Esophagus muscularis mucosa (tissue), 4 donors: ENCODE data around the gene CHMP6. TPM values are rescaled to one million over a fixed set of nuclear protein-coding genes. Genes with fewer than 3 reads are reported as not detected.

Experiments used
- DNase-seq: peaks from one replicate; pipeline ENCODE4 v3.0.0-alpha.2; 2017; ENCODE audit errors: extremely low spot score
- H3K27ac ChIP-seq, 4 donors: fragments of 200-600 bp; sonication (generic); replicated peaks in 1 of 4; 1 replicate in 3 of 4; 2 replicates in 1 of 4; pipeline ENCODE4 v1.5.1; 2016 to 2019; ENCODE audit warnings: mild to moderate bottlenecking in 1 of 4
- H3K27me3 ChIP-seq, 4 donors: fragments of 200-600 bp; sonication (generic); one replicate each; pipeline versions ENCODE4 v1.5.1 to v1.6.0; 2016 to 2019
- H3K36me3 ChIP-seq, 4 donors: fragments of 200-600 bp; sonication (generic); one replicate each; pipeline ENCODE4 v1.5.1; 2016 to 2019
- H3K4me1 ChIP-seq, 4 donors: fragments of 200-600 bp; sonication (generic); one replicate each; pipeline ENCODE4 v1.5.1; 2016 to 2019
- H3K4me3 ChIP-seq, 4 donors: fragments of 200-600 bp; sonication (generic); 1 replicate in 2 of 4; 2 replicates in 2 of 4; pipeline ENCODE4 v1.5.1; 2016 to 2019; ENCODE audit warnings: mild to moderate bottlenecking in 4 of 4, moderate library complexity in 1 of 4
- H3K9me3 ChIP-seq, 4 donors: fragments of 200-600 bp; sonication (generic); 1 replicate in 3 of 4; 2 replicates in 1 of 4; pipeline ENCODE4 v1.5.1; 2016 to 2019
- CTCF ChIP-seq, 3 experiments: fragments of 200-600 bp in 2 of 3; fragments of 450-650 bp in 1 of 3; sonication (generic) in 2 of 3; IDR thresholded peaks; one replicate each; pipeline ENCODE4 v1.5.1; 2017 to 2019; ENCODE audit warnings: antibody characterized with exemption in 3 of 3, mild to moderate bottlenecking in 2 of 3, moderate library complexity in 1 of 3
- EP300 ChIP-seq: sonication (generic); formaldehyde crosslinking; IDR thresholded peaks from one replicate; pipeline ENCODE4 v1.6.1; 2017; ENCODE audit warnings: antibody characterized with exemption
- POLR2A ChIP-seq: fragments of 450-650 bp; IDR thresholded peaks from one replicate; pipeline ENCODE4 v1.6.1; 2017; ENCODE audit warnings: antibody characterized with exemption, moderate library complexity, mild to moderate bottlenecking, low read depth
- POLR2AphosphoS5 ChIP-seq, 2 donors: sonication (generic); formaldehyde crosslinking; IDR thresholded peaks; one replicate each; pipeline ENCODE4 v1.6.1; 2017; ENCODE audit warnings: antibody characterized with exemption in 2 of 2
- WGBS: methylation state at CpG from one replicate; pipeline ENCODE4 v1.1.5; 2018; 5-methylcytosine and 5-hydroxymethylcytosine counted together
- intact Hi-C: fragments of 100-400 bp; cut with DNase I; formaldehyde crosslinking; loops from one replicate; pipeline ENCODE4 v1.15.1; 2023
- total RNA-seq, 4 donors: library from RNA; depleted of rRNA; stranded (reverse); fragments of >200 nt; gene quantifications; one replicate each; pipeline versions ENCODE4 v1.1.0 to v1.2.1, GENCODE V29; 2016

The CHMP6 gene
- total RNA-seq, 4 donors from 2014 or later, result 17.6 to 29.2 (median 25.8) TPM

GRCh38 chr17:81000334-81000630 lies 8.6 kb downstream of the CHMP6 start:
- H3K36me3 ChIP-seq, result peaks cover 48 to 54% (median 52%) of the 10 kb centered on the region in 4 donors
- H3K27ac ChIP-seq, result no peak overlapping the region
- H3K4me1 ChIP-seq, result peaks cover 18 to 42% (median 32%) of the 10 kb centered on the region in 4 donors
- no peak for TF ChIP-seq EP300
- TF ChIP-seq POLR2AphosphoS5 (IDR thresholded peaks at IDR 0.05), result no peak
- no peak for TF ChIP-seq CTCF (IDR thresholded peaks at IDR 0.05)
- TF ChIP-seq POLR2A, result no peak
- H3K4me3 ChIP-seq, result no peak overlapping the region
- H3K27me3 ChIP-seq, result peaks cover 2 to 26% (median 19%) of the 10 kb centered on the region in 4 donors
- no peaks in the 10 kb centered on the region for H3K9me3 ChIP-seq
- DNase-seq, result no peak
- WGBS, result no CpG with 5 or more reads among the region's 8 CpGs
- intact Hi-C loops, result no loop called here

GRCh38 chr17:81000631-81001357 lies 9.2 kb downstream of the CHMP6 start:
- no peak for DNase-seq
- no peak overlapping the region for H3K4me3 ChIP-seq
- intact Hi-C loops, result no loop called here
- TF ChIP-seq POLR2A, result no peak
- TF ChIP-seq CTCF (IDR thresholded peaks at IDR 0.05), result no peak
- no peak for TF ChIP-seq POLR2AphosphoS5 (IDR thresholded peaks at IDR 0.05)
- no peak for TF ChIP-seq EP300
- 70% methylated on average over 9 of the region's 18 CpGs for WGBS
- peaks cover 43 to 48% (median 46%) of the 10 kb centered on the region in 4 donors for H3K36me3 ChIP-seq
- peaks cover 18 to 42% (median 32%) of the 10 kb centered on the region in 4 donors for H3K4me1 ChIP-seq
- peaks cover 2 to 31% (median 19%) of the 10 kb centered on the region in 4 donors for H3K27me3 ChIP-seq
- H3K9me3 ChIP-seq, result no peaks in the 10 kb centered on the region
- no peak overlapping the region for H3K27ac ChIP-seq

DNA sequence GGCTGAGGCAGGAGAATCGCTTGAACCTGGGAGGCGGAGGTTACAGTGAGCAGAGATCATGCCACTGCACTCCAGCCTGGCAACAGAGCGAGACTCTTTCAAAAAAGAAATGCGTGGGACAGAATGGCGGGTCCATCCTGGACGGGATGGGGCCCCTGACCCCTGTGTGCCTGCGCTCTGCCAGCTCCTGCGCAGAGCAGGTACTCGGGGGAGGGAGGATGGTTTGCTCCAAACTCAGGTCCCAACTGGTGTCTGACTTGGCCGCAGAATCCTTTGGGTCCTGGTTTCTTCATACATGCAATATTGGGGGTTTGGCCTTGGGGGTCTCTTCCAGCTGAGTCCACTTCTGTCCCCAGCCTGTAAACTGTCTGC lies 10.4 kb downstream of the CHMP6 start:
- Histone ChIP-seq H3K36me3 (peaks cover 30 to 36% (median 34%) of the 10 kb centered on the region in 4 donors), H3K27me3 (peaks cover 2 to 35% (median 19%) of the 10 kb centered on the region in 4 donors), H3K9me3 (no peaks in the 10 kb centered on the region), H3K4me1 (peaks cover 18 to 42% (median 32%) of the 10 kb centered on the region in 4 donors), H3K4me3 (no peak overlapping the region), H3K27ac (no peak overlapping the region)
- intact Hi-C loops, result no loop called here
- no peak for DNase-seq
- no peak for TF ChIP-seq EP300
- TF ChIP-seq POLR2AphosphoS5 (IDR thresholded peaks at IDR 0.05), result no peak
- 74% methylated on average over 8 of the region's 10 CpGs for WGBS

DNA sequence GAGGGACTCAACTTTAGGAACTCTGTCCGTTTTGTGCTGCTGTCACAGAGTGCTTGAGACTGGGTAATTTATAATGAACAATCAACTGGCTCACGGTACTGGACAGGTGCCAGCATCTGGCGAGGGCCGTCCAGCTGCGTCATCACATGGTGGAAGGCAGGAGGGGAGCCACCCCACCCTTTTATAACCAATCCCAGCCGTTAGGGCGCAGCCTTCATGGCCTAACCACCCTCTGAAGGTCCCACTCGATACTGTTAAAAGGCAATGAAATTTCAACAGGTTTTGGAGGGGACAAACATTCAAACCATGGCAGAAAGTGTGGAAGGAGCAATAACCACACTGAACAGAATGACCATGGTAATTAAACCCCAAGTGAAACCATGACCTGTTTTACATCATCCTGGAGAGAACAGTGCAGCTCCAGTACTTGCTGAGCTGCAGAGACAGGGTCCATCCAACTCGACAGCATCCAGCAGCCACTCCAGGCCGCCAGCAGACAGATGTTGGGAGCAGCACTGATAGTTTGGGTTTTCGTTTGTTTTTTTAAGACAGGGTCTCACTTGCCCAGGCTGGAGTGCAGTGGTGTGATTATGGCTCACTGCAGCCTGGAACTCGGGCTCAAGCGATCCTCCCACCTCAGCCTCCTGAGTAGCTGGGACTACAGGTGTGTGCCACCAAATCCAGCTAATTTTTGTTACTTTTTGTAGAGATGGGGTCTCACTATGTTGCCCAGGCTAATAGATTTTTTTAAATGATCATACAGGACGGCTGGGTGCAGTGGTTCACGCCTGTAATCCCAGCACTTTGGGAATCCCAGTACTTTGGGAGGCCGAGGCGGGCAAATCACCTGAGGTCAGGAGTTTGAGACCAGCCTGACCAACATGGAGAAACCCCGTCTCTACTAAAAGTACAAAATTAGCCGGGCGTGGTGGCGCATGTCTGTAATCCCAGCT lies 11.0 kb downstream of the CHMP6 start:
- intact Hi-C loops, result no loop called here
- H3K36me3 ChIP-seq, result peaks cover 24 to 29% (median 28%) of the 10 kb centered on the region in 4 donors
- H3K27ac ChIP-seq, result no peak overlapping the region
- WGBS, result 54% methylated on average over 17 of the region's 21 CpGs
- no peak overlapping the region for H3K4me3 ChIP-seq
- no peak for DNase-seq
- no peaks in the 10 kb centered on the region for H3K9me3 ChIP-seq
- TF ChIP-seq POLR2AphosphoS5 (IDR thresholded peaks at IDR 0.05), result peak; percentile 25 to 29
- TF ChIP-seq CTCF (IDR thresholded peaks at IDR 0.05), result no peak
- peaks cover 2 to 35% (median 19%) of the 10 kb centered on the region in 4 donors for H3K27me3 ChIP-seq
- H3K4me1 ChIP-seq, result peaks cover 18 to 42% (median 32%) of the 10 kb centered on the region in 4 donors
